Heart left ventricle (tissue), 16 donors: ENCODE measurements around the gene MN1. TPM values are rescaled to one million over a fixed set of nuclear protein-coding genes. Genes with fewer than 3 reads are reported as not detected.
A peak's percentile ranks its signal among the peaks of the same experiment; 100 is the strongest.

Source experiments
- ATAC-seq, 4 donors: fragments of 200-7000 bp; cut with Tn5 transposase; one replicate each; pipeline ENCODE4 v1.9.1; 2020 to 2022; ENCODE audit warnings: moderate library complexity in 4 of 4, mild to moderate bottlenecking in 3 of 4, moderate number of reproducible peaks in 1 of 4
- DNase-seq, 5 donors: peaks; one replicate each; pipeline ENCODE4 v3.0.0-alpha.2; 2020
- H3K27ac ChIP-seq, 12 donors: fragments of 200-600 bp; sonication (generic) in 4 of 12; one replicate each; pipeline versions ENCODE4 v1.5.0 to v1.8.0; 2016 to 2022; ENCODE audit warnings: mild to moderate bottlenecking in 2 of 12
- H3K27me3 ChIP-seq, 9 donors: fragments of 200-600 bp; sonication (generic) in 2 of 9; one replicate each; pipeline versions ENCODE4 v1.5.1 to v1.8.0; 2016 to 2022; ENCODE audit warnings: mild to moderate bottlenecking in 3 of 9
- H3K36me3 ChIP-seq, 9 donors: fragments of 200-600 bp; sonication (generic) in 2 of 9; one replicate each; pipeline versions ENCODE4 v1.5.0 to v1.8.0; 2018 to 2022; ENCODE audit warnings: mild to moderate bottlenecking in 2 of 9
- H3K4me1 ChIP-seq, 12 donors: fragments of 200-600 bp; sonication (generic) in 4 of 12; one replicate each; pipeline versions ENCODE4 v1.5.0 to v1.8.0; 2016 to 2022; ENCODE audit warnings: mild to moderate bottlenecking in 3 of 12
- H3K4me3 ChIP-seq, 12 donors: fragments of 200-600 bp; sonication (generic) in 4 of 12; one replicate each; pipeline versions ENCODE4 v1.5.0 to v1.8.0; 2017 to 2022; ENCODE audit warnings: mild to moderate bottlenecking in 9 of 12, moderate library complexity in 4 of 12
- H3K9me3 ChIP-seq, 12 donors: fragments of 200-600 bp; sonication (generic) in 4 of 12; one replicate each; pipeline versions ENCODE4 v1.5.0 to v1.8.0; 2016 to 2022; ENCODE audit warnings: mild to moderate bottlenecking in 1 of 12
- POLR2A ChIP-seq, 2 donors: fragments of 450-650 bp; IDR thresholded peaks; one replicate each; pipeline ENCODE4 v1.6.1; 2017; ENCODE audit warnings: antibody characterized with exemption in 2 of 2, mild to moderate bottlenecking in 2 of 2, moderate library complexity in 2 of 2
- WGBS, 4 donors: extraction: QIAGEN DNeasy Blood & Tissue Kit in 2 of 4; methylation state at CpG; one replicate each; pipeline versions ENCODE4 v1.1.5 to v1.1.7; 2013 to 2018; 5-methylcytosine and 5-hydroxymethylcytosine counted together
- intact Hi-C, 10 donors: fragments of 100-400 bp; cut with DNase I; formaldehyde crosslinking; loops; one replicate each; pipeline versions ENCODE4 v1.11.1 to v1.14.2; 2022
- polyA plus RNA-seq, 2 donors: library from polyadenylated mRNA; stranded (reverse); fragments of 200-250 nt; gene quantifications; one replicate each; pipeline ENCODE4 v1.2.3, GENCODE V29; 2013
- total RNA-seq, 9 donors: library from RNA; depleted of rRNA in 2 of 9; stranded (reverse); fragments of >200 nt in 2 of 9; fragmentation: NEBNext Ultra II Directional in 3 of 9; extraction: Animal tissue kit (Norgen Biotek cat#: 25700) in 3 of 9; gene quantifications; one replicate each; pipeline versions ENCODE4 v1.1.0 to v1.2.4, GENCODE V29; 2016 to 2023
- TF ChIP-seq, protein P1 (sequence below), 12 donors: fragments of 200-600 bp; sonication (generic) in 4 of 12; IDR thresholded peaks; one replicate each; pipeline versions ENCODE4 v1.5.0 to v1.8.0; 2018 to 2022; ENCODE audit warnings: antibody characterized with exemption in 12 of 12, mild to moderate bottlenecking in 5 of 12
- donor health status: ischemic (EF 13 %, LVEDD 7.1; RV severe dilation, severe dysfunction).
- donor health status: healthy with polysubstance abuse.
- donor health status: DM: no; HTN: yes; CAD: no.
- donor health status: DM: no; HTN: no; CAD: no.
- donor health status: ischemic (EF 25% LVEDD 6.9; RV normal size, moderate dysfunction).
- donor health status: ischemic (EF 25% LVEDD 5.7; RV mildly dilated, moderate dysfunction).
- donor health status: healthy.
- donor health status: DM: yes; HTN: yes; CAD: no.
- donor health status: ischemic (EF 35%, LVEDD 5.7; RV mildly dilated, moderate dysfunction).
- donor health status: nonischemic (EF 11% LVEDD 7.7; RV severe dilation, severe dysfunction).
- donor health status: DM: yes; HTN: yes; CAD: no.
- donor health status: PGD.
- donor health status: ischemic (EF 29% LVEDD 5.4; RV normal size, mild dysfunction).
- donor health status: nonischemic (EF 23%, LVEDD 6.1; RV moderate dilation, normal function).

The MN1 gene
- total and polyA plus RNA-seq, 11 donors = 1.7 to 10.3 (median 4.9) TPM

GRCh38 chr22:27846910-27847309 lies 45.4 kb upstream of the MN1 start:
- no peak for TF ChIP-seq POLR2A (IDR thresholded peaks at IDR 0.05)
- TF ChIP-seq, protein P1, sequence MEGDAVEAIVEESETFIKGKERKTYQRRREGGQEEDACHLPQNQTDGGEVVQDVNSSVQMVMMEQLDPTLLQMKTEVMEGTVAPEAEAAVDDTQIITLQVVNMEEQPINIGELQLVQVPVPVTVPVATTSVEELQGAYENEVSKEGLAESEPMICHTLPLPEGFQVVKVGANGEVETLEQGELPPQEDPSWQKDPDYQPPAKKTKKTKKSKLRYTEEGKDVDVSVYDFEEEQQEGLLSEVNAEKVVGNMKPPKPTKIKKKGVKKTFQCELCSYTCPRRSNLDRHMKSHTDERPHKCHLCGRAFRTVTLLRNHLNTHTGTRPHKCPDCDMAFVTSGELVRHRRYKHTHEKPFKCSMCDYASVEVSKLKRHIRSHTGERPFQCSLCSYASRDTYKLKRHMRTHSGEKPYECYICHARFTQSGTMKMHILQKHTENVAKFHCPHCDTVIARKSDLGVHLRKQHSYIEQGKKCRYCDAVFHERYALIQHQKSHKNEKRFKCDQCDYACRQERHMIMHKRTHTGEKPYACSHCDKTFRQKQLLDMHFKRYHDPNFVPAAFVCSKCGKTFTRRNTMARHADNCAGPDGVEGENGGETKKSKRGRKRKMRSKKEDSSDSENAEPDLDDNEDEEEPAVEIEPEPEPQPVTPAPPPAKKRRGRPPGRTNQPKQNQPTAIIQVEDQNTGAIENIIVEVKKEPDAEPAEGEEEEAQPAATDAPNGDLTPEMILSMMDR (IDR thresholded peaks at IDR 0.05) = no peak
- no peak overlapping the region for H3K27ac ChIP-seq
- ATAC-seq = no peak
- no peaks in the 10 kb centered on the region for H3K9me3 ChIP-seq
- peaks cover 0 to 57% (median 31%) of the 10 kb centered on the region in 9 donors for H3K36me3 ChIP-seq
- H3K4me1 ChIP-seq = peaks cover 0 to 43% (median 24%) of the 10 kb centered on the region in 12 donors
- intact Hi-C loops = no loop called here
- peak in 1 of 5 donors; percentile 6 for DNase-seq
- no peaks in the 10 kb centered on the region for H3K27me3 ChIP-seq
- WGBS, 4 donors = 95 to 99% (median 97%) methylated on average over 8 to 9 of the region's 9 CpGs
- H3K4me3 ChIP-seq = no peak overlapping the region

GRCh38 chr22:27846248-27846757 lies 44.7 kb upstream of the MN1 start:
- intact Hi-C loops = no loop called here
- ATAC-seq (no peak), DNase-seq (peak in 1 of 5 donors; percentile 2)
- H3K4me3 ChIP-seq = no peak overlapping the region
- no peak overlapping the region for H3K27ac ChIP-seq
- no peaks in the 10 kb centered on the region for H3K27me3 ChIP-seq
- peaks cover 0 to 45% (median 25%) of the 10 kb centered on the region in 12 donors for H3K4me1 ChIP-seq
- WGBS, 4 donors = 90 to 96% (median 92%) methylated on average over 5 of the region's 5 CpGs
- no peaks in the 10 kb centered on the region for H3K9me3 ChIP-seq
- no peak for TF ChIP-seq POLR2A (IDR thresholded peaks at IDR 0.05)
- TF ChIP-seq, protein P1 (IDR thresholded peaks at IDR 0.05) = no peak
- peaks cover 0 to 51% (median 25%) of the 10 kb centered on the region in 9 donors for H3K36me3 ChIP-seq

DNA sequence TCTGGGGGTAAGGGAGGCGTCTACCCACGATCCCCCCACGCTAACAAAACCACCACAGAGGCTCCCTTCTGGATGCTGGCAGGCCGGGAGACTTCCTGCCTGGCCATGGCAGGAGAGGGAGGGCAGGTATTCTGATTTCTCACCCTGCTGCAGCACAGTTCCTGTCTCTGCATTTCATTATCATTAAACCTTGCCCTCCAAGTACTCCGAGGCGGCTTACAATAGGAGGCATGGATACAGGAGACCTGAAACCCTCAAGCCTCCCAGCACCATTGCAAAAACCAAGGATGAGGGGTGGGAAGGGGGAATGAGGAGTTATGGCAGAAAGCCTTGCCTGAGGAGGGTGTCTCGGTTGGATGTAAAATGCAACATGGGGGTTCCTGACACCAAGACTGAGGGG lies 44.1 kb upstream of the MN1 start:
- ATAC-seq (no peak), DNase-seq (peak in 1 of 5 donors; percentile 11)
- Histone ChIP-seq H3K27me3 (no peaks in the 10 kb centered on the region), H3K27ac (no peak overlapping the region), H3K9me3 (no peaks in the 10 kb centered on the region), H3K4me1 (peaks cover 0 to 43% (median 25%) of the 10 kb centered on the region in 12 donors), H3K36me3 (peaks cover 0 to 44% (median 23%) of the 10 kb centered on the region in 9 donors), H3K4me3 (no peak overlapping the region)
- intact Hi-C loops = no loop called here
- 89 to 96% (median 93%) methylated on average over 7 of the region's 7 CpGs for WGBS, 4 donors
- no peak for TF ChIP-seq POLR2A (IDR thresholded peaks at IDR 0.05)
- TF ChIP-seq, protein P1 (IDR thresholded peaks at IDR 0.05) = no peak

DNA sequence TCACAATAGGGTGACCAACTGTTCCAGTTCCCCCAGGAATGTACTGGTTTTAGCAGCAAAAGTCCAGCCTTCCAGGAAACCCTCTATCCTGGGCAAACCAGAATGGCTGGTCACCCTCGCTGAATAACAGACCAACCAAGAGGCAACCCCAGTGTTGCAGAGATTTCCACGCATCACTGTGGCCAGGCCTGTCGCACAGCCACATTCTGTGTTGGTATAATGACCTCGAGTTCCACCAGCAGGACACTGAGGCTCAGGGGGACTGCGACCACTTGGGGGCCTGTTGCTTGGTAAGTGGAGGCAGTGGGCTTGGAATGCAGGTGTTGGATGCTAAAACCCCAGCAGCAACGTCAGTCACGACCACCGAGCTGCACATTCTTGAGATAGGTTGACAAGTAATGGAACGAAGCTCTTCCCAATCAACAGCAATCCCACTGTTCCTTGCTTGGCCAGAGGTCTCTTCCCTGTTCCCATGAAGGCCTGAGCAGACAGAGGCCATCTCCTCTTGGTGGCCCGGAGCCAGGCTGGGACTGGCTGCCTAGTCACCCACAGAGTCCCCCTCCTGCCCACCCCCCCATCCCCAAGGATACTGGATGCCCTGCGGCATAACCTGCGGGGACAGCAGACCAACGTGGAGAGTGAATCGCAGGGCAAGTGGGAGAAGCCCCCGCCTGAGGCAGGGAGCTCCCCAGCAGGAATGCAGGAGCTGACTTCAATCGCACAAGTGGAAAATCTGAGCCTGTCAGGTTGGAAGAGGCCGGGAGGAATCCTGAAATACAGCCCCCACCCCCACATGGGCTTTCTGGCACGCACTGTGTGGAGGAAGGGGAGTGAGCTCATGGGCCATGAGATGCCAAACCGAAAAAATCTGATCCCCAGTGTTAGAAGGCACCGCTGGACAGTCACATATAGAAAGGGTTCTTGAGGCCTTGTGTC lies 43.4 kb upstream of the MN1 start:
- TF ChIP-seq, protein P1 (IDR thresholded peaks at IDR 0.05) = no peak
- no peak for TF ChIP-seq POLR2A (IDR thresholded peaks at IDR 0.05)
- 82 to 91% (median 88%) methylated on average over 15 to 20 of the region's 20 CpGs for WGBS, 4 donors
- H3K4me3 ChIP-seq = no peak overlapping the region
- H3K27ac ChIP-seq = no peak overlapping the region
- no peaks in the 10 kb centered on the region for H3K27me3 ChIP-seq
- peaks cover 0 to 36% (median 18%) of the 10 kb centered on the region in 12 donors for H3K4me1 ChIP-seq
- DNase-seq (peak in 1 of 5 donors; percentile 13), ATAC-seq (no peak)
- intact Hi-C loops = no loop called here
- no peaks in the 10 kb centered on the region for H3K9me3 ChIP-seq
- peaks cover 0 to 38% (median 22%) of the 10 kb centered on the region in 9 donors for H3K36me3 ChIP-seq
